GM23248 (cell line): Measurements from ENCODE around the gene ALOX5. TPM values are rescaled to one million over a fixed set of nuclear protein-coding genes. Genes with fewer than 3 reads are reported as not detected.
"Not testable (repeated sequence)": the region's sequence is repeated elsewhere in the genome, so short reads cannot be mapped to it uniquely, and the experiment has no call there.

ENCODE experiments used
- DNase-seq: peaks from one replicate; pipeline ENCODE4 v3.0.0-alpha.2; 2015
- H2AFZ ChIP-seq: fragments of 200-600 bp; sonication (generic); 2 replicates; pipeline ENCODE4 v1.6.1; 2016; ENCODE audit warnings: antibody characterized with exemption
- H3F3A ChIP-seq: fragments of 200-600 bp; sonication (generic); 2 replicates; pipeline ENCODE4 v1.6.1; 2016; ENCODE audit warnings: mild to moderate bottlenecking, antibody characterized with exemption, mixed run types; ENCODE audit not compliant: insufficient read depth
- H3K27ac ChIP-seq: fragments of 200-600 bp; sonication (generic); 2 replicates; pipeline ENCODE4 v1.5.1; 2016; ENCODE audit warnings: mild to moderate bottlenecking
- H3K27me3 ChIP-seq: fragments of 200-600 bp; sonication (generic); replicated peaks from 2 replicates; pipeline ENCODE4 v1.6.1; 2016; ENCODE audit warnings: mild to moderate bottlenecking; ENCODE audit not compliant: insufficient read depth
- H3K36me3 ChIP-seq: fragments of 200-600 bp; sonication (generic); 2 replicates; pipeline ENCODE4 v1.6.1; 2016; ENCODE audit warnings: low read depth, mild to moderate bottlenecking
- H3K4me1 ChIP-seq: fragments of 200-600 bp; sonication (generic); 2 replicates; pipeline ENCODE4 v1.6.1; 2016; ENCODE audit warnings: mild to moderate bottlenecking; ENCODE audit not compliant: insufficient read depth
- H3K4me2 ChIP-seq: fragments of 200-600 bp; sonication (generic); one replicate; pipeline ENCODE4 v1.6.1; 2016; ENCODE audit warnings: mild to moderate bottlenecking; ENCODE audit not compliant: unreplicated experiment
- H3K4me3 ChIP-seq: fragments of 200-600 bp; sonication (generic); 2 replicates; pipeline ENCODE4 v1.5.1; 2016; ENCODE audit warnings: mild to moderate bottlenecking
- H3K79me2 ChIP-seq: fragments of 200-600 bp; sonication (generic); 2 replicates; pipeline ENCODE4 v1.6.1; 2016; ENCODE audit warnings: mild to moderate bottlenecking; ENCODE audit not compliant: insufficient read depth
- H3K9ac ChIP-seq: fragments of 200-600 bp; sonication (generic); 2 replicates; pipeline ENCODE4 v1.6.1; 2016; ENCODE audit warnings: mild to moderate bottlenecking
- H3K9me2 ChIP-seq: fragments of 200-600 bp; sonication (generic); 2 replicates; pipeline ENCODE4 v1.6.1; 2016; ENCODE audit warnings: mixed run types, mild to moderate bottlenecking, moderate library complexity; ENCODE audit not compliant: insufficient read depth
- H3K9me3 ChIP-seq: fragments of 200-600 bp; sonication (generic); one replicate; pipeline ENCODE4 v1.6.1; 2017; ENCODE audit warnings: low read depth
- H4K20me1 ChIP-seq: fragments of 200-600 bp; sonication (generic); 2 replicates; pipeline ENCODE4 v1.6.0; 2016; ENCODE audit not compliant: insufficient read depth
- EZH2 ChIP-seq: fragments of 200-600 bp; sonication (generic); IDR thresholded peaks from 2 replicates; pipeline ENCODE4 v1.6.1; 2018; ENCODE audit warnings: antibody characterized with exemption, mild to moderate bottlenecking; ENCODE audit not compliant: insufficient read depth, poor library complexity, severe bottlenecking
- EZH2phosphoT487 ChIP-seq: fragments of 200-600 bp; sonication (generic); IDR thresholded peaks from 2 replicates; pipeline ENCODE4 v1.6.1; 2018; ENCODE audit warnings: antibody characterized with exemption, moderate library complexity, mild to moderate bottlenecking, low read depth; ENCODE audit not compliant: insufficient read depth
- WGBS, 2 experiments: methylation state at CpG; one replicate each; pipeline ENCODE4 v1.1.6; 2015 to 2017; ENCODE audit warnings: low lambda C conversion rate in 2 of 2, low coverage in 1 of 2; ENCODE audit errors: missing lambda C conversion rate in 2 of 2; 5-methylcytosine and 5-hydroxymethylcytosine counted together
- in situ Hi-C: fragments of 300-500 bp; cut with MboI; formaldehyde crosslinking; loops from 2 replicates; pipeline ENCODE4 v1.15.0; 2020
- polyA plus RNA-seq: library from polyadenylated mRNA; unstranded; fragments of >200 nt; fragmentation: Nextera tagmentation; extraction: Ambion mirVana; gene quantifications from 2 replicates; pipeline ENCODE4 v1.2.1, GENCODE V29; 2016
- total RNA-seq: library from RNA; depleted of rRNA; stranded (reverse); fragments of >200 nt; shearing (Covaris generic); gene quantifications from 2 replicates; pipeline ENCODE4 v1.2.3, GENCODE V29; 2014

ALOX5 gene
- total and polyA plus RNA-seq, 2 experiments from 2014 or later: not detected

DNA sequence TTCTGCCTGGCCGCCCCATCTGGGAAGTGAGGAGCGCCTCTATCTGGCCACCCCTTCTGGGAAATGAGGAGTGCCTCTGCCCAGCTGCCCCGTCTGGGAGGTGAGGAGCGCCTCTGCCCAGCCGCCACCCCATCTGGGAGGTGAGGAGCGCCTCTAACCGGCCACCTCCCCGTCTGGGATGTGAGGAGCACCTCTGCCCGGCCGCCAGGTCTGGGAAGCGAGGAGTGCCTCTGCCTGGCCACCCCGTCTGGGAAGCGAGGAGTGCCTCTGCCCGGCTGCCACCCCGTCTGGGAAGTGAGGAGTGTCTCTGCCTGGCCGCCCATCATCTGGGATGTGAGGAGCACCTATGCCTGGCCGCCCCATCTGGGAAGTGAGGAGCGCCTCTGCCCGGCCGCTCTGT is 26.6 kb upstream of the ALOX5 start:
- H3K4me2 ChIP-seq, H3K9ac ChIP-seq, H3K9me3 ChIP-seq, H3K79me2 ChIP-seq, H2AFZ ChIP-seq, H3K27me3 ChIP-seq, DNase-seq, in situ Hi-C loops, H3K9me2 ChIP-seq, H4K20me1 ChIP-seq, H3F3A ChIP-seq, H3K36me3 ChIP-seq, H3K4me1 ChIP-seq, H3K4me3 ChIP-seq, H3K27ac ChIP-seq: not testable (repeated sequence)
- WGBS, 2 experiments: 67 to 75% methylated on average over 9 to 20 of the region's 20 CpGs

DNA sequence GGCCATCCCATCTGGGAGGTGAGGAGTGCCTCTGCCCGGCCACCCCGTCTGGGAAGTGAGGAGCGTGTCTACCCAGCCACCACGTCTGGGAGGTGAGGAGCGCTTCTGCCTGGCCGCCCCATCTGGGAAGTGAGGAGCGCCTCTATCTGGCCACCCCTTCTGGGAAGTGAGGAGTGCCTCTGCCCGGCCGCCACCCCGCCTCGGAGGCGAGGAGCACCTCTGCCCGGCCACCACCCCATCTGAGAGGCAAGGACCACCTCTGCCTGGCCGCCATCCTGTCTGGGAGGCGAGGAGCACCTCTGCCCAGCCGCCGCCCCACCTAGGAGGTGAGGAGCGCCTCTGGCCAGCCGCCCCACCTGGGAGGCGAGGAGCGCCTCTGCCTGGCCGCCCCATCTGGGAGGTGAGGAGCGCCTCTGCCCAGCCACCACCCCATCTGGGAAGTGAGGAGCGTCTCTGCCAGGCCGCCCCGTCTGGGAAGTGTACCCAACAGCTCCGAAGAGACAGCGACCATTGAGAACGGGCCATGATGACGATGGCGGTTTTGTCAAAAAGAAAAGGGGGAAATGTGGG is 25.7 kb upstream of the ALOX5 start:
- H4K20me1 ChIP-seq, DNase-seq, H3K79me2 ChIP-seq, in situ Hi-C loops, H3K9me3 ChIP-seq, H2AFZ ChIP-seq, H3K9me2 ChIP-seq, H3K4me2 ChIP-seq, H3K36me3 ChIP-seq, H3K4me3 ChIP-seq, H3K9ac ChIP-seq, H3K4me1 ChIP-seq, H3K27ac ChIP-seq, H3K27me3 ChIP-seq, H3F3A ChIP-seq: not testable (repeated sequence)
- 70 to 82% methylated on average over 17 to 30 of the region's 31 CpGs for WGBS, 2 experiments

DNA sequence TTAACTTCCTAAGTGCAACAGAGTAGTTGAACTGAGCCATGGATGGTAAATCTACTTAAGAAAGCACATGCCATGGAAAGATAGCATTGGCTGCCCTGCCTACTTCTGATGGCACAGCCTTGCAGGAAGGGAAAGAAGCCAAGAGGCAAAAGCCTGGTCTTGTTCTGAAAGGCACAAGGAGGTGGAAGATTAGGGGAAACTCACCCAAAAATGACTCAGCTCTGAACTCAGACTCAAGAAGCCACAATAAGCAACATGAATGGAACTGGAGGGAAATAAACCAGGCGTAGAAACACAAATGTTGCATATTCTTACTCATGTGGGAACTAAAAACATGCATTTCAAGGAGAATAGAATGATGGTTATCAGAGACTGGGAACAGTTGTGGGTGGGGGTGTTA is 20.8 kb upstream of the ALOX5 start:
- no peak overlapping the region for H3K9ac ChIP-seq
- peaks cover 8% of the 10 kb centered on the region; the same call in 1 of the 2 replicates for H3K27me3 ChIP-seq
- H4K20me1 ChIP-seq: no peaks in the 10 kb centered on the region
- in situ Hi-C loops: no loop called here
- no peak for DNase-seq
- H2AFZ ChIP-seq: no peak overlapping the region
- no peaks in the 10 kb centered on the region for H3K79me2 ChIP-seq
- H3F3A ChIP-seq: no peaks in the 10 kb centered on the region
- no peak overlapping the region for H3K4me3 ChIP-seq
- no peaks in the 10 kb centered on the region for H3K36me3 ChIP-seq
- H3K9me3 ChIP-seq: no peaks in the 10 kb centered on the region
- TF ChIP-seq EZH2phosphoT487 (no peak), EZH2 (no peak)
- H3K9me2 ChIP-seq: no peaks in the 10 kb centered on the region
- no peak overlapping the region for H3K4me2 ChIP-seq
- no peak overlapping the region for H3K27ac ChIP-seq
- WGBS, 2 experiments: 28 to 42% methylated on average over 1 of the region's 1 CpG
- no peaks in the 10 kb centered on the region for H3K4me1 ChIP-seq

DNA sequence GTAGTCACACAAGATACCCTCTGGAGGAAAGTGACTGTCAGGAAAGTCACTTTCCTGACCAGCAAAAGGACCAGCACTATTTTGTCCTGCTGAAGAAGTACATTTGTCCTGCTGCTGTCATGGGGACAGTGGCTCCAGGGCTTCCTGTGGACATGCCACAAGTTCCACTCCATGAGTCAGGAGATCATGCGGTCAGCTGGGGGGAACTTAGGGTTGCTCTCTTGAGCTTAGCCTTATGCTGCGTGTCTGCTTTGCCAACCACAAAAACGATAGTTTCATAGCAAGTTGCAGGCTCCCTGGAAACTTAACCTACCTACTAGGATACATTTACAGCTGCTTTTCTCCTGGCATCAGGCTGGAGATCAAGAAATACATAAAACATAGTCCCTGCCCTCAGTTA is 19.8 kb upstream of the ALOX5 start:
- Histone ChIP-seq H3K27ac (no peak overlapping the region), H3F3A (no peaks in the 10 kb centered on the region), H3K36me3 (no peaks in the 10 kb centered on the region), H3K9me2 (no peaks in the 10 kb centered on the region), H3K4me1 (no peaks in the 10 kb centered on the region), H3K4me3 (no peak overlapping the region), H3K9ac (no peak overlapping the region), H4K20me1 (no peaks in the 10 kb centered on the region), H3K4me2 (no peak overlapping the region), H3K9me3 (no peaks in the 10 kb centered on the region), H3K27me3 (peaks cover 8% of the 10 kb centered on the region; the same call in 1 of the 2 replicates), H2AFZ (no peak overlapping the region), H3K79me2 (no peaks in the 10 kb centered on the region)
- WGBS, 2 experiments: 39 to 47% methylated on average over 3 of the region's 3 CpGs
- TF ChIP-seq EZH2: no peak
- TF ChIP-seq EZH2phosphoT487: no peak
- DNase-seq: peak; percentile 15
- in situ Hi-C loops: no loop called here

DNA sequence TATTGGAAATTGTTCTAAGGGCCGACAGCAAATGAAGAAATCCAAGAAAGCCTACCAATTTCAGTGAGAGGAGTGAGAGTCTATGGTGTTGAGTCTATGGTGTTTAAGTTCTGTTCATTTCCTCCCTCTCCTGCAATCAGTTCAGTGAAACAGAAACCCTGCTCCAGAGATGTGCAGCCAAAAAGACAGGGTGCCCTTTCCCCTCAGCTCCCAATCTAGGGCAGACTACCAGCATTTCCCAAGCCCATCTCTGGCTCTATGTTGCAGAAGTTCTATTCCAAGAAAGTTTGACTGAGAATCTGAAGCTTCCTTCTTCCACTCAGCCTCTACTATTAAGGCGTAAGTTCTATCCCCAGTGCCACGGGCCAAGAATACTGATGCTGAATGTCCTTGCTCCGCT is 18.5 kb upstream of the ALOX5 start:
- Histone ChIP-seq H3K9me2 (no peaks in the 10 kb centered on the region), H3K36me3 (no peaks in the 10 kb centered on the region), H3F3A (no peaks in the 10 kb centered on the region), H3K79me2 (no peaks in the 10 kb centered on the region), H3K27me3 (peaks cover 8% of the 10 kb centered on the region; the same call in 1 of the 2 replicates), H3K4me3 (no peak overlapping the region), H2AFZ (no peak overlapping the region), H3K9me3 (no peaks in the 10 kb centered on the region), H3K4me1 (no peaks in the 10 kb centered on the region), H3K9ac (no peak overlapping the region), H4K20me1 (no peaks in the 10 kb centered on the region), H3K27ac (no peak overlapping the region), H3K4me2 (no peak overlapping the region)
- in situ Hi-C loops: no loop called here
- WGBS, 2 experiments: 15 to 19% methylated on average over 4 of the region's 4 CpGs
- no peak for TF ChIP-seq EZH2
- no peak for TF ChIP-seq EZH2phosphoT487
- DNase-seq: no peak

DNA sequence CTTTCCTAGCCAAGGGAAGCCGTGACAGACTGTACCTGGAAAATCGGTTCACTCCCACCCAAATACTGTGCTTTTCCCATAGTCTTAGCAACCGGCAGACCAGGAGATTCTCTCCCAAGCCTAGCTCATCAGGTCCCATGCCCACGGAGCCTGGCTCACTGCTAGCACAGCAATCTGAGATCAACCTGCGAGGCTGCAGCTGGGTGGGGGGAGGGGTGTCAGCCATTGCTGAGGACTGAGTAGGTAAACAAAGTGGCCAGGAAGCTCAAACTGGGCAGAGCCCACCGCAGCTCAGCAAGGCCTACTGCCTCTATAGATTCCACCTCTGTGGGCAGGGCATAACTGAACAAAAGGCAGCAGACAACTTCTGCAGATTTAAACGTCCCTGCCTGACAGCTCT is 15.1 kb upstream of the ALOX5 start:
- H3K27ac ChIP-seq, H3K4me1 ChIP-seq, H2AFZ ChIP-seq, DNase-seq, H4K20me1 ChIP-seq, H3K4me2 ChIP-seq, H3K9me2 ChIP-seq, H3K27me3 ChIP-seq, H3F3A ChIP-seq, in situ Hi-C loops, H3K79me2 ChIP-seq, H3K4me3 ChIP-seq, H3K9ac ChIP-seq, H3K9me3 ChIP-seq, H3K36me3 ChIP-seq: not testable (repeated sequence)
- 34 to 35% methylated on average over 7 of the region's 7 CpGs for WGBS, 2 experiments

DNA sequence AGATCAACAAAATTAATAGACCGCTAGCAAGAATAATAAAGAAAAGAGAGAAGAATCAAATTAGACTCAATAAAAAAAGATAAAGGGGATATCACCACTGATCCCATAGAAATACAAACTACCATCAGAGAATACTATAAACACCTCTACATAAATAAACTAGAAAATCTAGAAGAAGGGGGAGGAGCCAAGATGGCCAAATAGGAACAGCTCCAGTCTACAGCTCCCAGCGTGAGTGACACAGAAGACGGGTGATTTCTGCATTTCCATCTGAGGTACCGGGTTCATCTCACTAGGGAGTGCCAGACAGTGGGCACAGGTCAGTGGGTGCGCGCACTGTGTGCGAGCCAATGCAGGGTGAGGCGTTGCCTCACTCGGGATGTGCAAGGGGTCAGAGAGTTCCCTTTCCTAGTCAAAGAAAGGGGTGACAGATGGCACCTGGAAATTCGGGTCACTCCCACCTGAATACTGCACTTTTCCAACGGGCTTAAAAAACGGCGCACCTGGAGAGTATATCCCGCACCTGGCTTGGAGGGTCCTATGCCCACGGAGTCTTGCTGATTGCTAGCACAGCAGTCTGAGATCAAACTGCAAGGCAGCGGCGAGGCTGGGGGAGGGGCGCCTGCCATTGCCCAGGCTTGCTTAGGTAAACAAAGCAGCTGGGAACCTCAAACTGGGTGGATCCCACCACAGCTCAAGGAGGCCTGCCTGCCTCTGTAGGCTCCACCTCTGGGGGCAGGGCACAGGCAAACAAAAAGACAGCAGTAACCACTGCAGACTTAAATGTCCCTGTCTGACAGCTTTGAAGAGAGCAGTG is 11.8 kb upstream of the ALOX5 start:
- H3K4me1 ChIP-seq, H3K27me3 ChIP-seq, H3F3A ChIP-seq, H3K4me2 ChIP-seq, H3K9me2 ChIP-seq, H3K36me3 ChIP-seq, in situ Hi-C loops, H3K9ac ChIP-seq, H3K27ac ChIP-seq, H3K4me3 ChIP-seq, H4K20me1 ChIP-seq, DNase-seq, H3K9me3 ChIP-seq, H3K79me2 ChIP-seq, H2AFZ ChIP-seq: not testable (repeated sequence)
- 31 to 32% methylated on average over 18 of the region's 18 CpGs for WGBS, 2 experiments
